B cell (primary cell): Measurements from ENCODE around the gene IGSF3.
"Not testable (repeated sequence)": the region's sequence is repeated elsewhere in the genome, so short reads cannot be mapped to it uniquely, and the experiment has no call there.

Experiments used
- EZH2 ChIP-seq: IDR thresholded peaks from 2 replicates; pipeline ENCODE4 v1.6.1; 2012; ENCODE audit warnings: borderline replicate concordance, low read depth, mild to moderate bottlenecking, moderate library complexity, low read length; ENCODE audit not compliant: insufficient read depth, poor library complexity, severe bottlenecking
- TF ChIP-seq, protein P1 (sequence below): fragments of 200-600 bp; IDR thresholded peaks from one replicate; pipeline ENCODE4 v1.8.0; 2022; ENCODE audit warnings: antibody characterized with exemption, mild to moderate bottlenecking

DNA sequence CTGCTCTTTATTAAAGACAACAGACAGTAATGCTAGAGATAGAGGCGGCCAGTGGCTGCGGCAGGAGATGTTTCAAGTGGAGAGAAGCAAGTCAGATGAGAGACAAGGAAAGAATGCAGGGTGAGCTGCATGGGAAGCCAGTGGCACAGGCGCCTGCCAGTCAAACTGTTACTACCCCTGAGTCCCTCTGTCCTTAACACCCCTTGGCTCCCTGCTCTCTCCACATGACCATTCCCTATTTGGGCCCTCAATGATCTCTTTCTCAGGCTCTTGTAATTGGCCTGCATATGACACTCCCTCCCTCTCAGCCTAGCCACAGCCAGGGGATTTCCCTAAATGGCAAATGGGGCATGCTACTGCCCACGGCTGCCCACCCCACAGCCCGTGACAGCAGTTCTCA is 74.1 kb downstream of the IGSF3 start:
- TF ChIP-seq EZH2 = not testable (repeated sequence)
- TF ChIP-seq, protein P1, sequence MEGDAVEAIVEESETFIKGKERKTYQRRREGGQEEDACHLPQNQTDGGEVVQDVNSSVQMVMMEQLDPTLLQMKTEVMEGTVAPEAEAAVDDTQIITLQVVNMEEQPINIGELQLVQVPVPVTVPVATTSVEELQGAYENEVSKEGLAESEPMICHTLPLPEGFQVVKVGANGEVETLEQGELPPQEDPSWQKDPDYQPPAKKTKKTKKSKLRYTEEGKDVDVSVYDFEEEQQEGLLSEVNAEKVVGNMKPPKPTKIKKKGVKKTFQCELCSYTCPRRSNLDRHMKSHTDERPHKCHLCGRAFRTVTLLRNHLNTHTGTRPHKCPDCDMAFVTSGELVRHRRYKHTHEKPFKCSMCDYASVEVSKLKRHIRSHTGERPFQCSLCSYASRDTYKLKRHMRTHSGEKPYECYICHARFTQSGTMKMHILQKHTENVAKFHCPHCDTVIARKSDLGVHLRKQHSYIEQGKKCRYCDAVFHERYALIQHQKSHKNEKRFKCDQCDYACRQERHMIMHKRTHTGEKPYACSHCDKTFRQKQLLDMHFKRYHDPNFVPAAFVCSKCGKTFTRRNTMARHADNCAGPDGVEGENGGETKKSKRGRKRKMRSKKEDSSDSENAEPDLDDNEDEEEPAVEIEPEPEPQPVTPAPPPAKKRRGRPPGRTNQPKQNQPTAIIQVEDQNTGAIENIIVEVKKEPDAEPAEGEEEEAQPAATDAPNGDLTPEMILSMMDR = not testable (repeated sequence)
